Natural killer cell (primary cell): ENCODE results near the gene TAF9B. TPM values are rescaled to one million over a fixed set of nuclear protein-coding genes. Genes with fewer than 3 reads are reported as not detected.

ENCODE experiments used
- ATAC-seq, 3 donors: fragments of 150-1000 bp in 2 of 3; fragments of 200-7000 bp in 1 of 3; cut with Tn5 transposase; 1 replicate in 1 of 3; 2 replicates in 2 of 3; pipeline ENCODE4 v1.10.0; 2021; ENCODE audit warnings: mild to moderate bottlenecking in 2 of 3, moderate library complexity in 2 of 3
- DNase-seq, 2 donors: peaks; one replicate each; pipeline versions ENCODE4 v3.0.0 to v3.0.0-alpha.2; 2013 to 2021; ENCODE audit warnings: mixed read lengths in 1 of 2
- H3K27ac ChIP-seq: one replicate; pipeline ENCODE4 v1.5.1; 2013; ENCODE audit warnings: mild to moderate bottlenecking, low read length
- H3K27me3 ChIP-seq: one replicate; pipeline ENCODE4 v1.6.1; 2013; ENCODE audit warnings: low read length; ENCODE audit not compliant: control insufficient read depth, insufficient read depth
- H3K36me3 ChIP-seq: one replicate; pipeline ENCODE4 v1.6.1; 2013; ENCODE audit warnings: low read length; ENCODE audit not compliant: control insufficient read depth, insufficient read depth
- H3K4me1 ChIP-seq: one replicate; pipeline ENCODE4 v1.6.1; 2013; ENCODE audit warnings: low read length; ENCODE audit not compliant: control insufficient read depth, insufficient read depth
- H3K4me3 ChIP-seq: one replicate; pipeline ENCODE4 v1.5.1; 2013; ENCODE audit warnings: low read length
- H3K9me3 ChIP-seq: one replicate; pipeline ENCODE4 v1.6.1; 2013; ENCODE audit warnings: low read length; ENCODE audit not compliant: control insufficient read depth, insufficient read depth
- H3K27ac Mint-ChIP-seq, 2 donors: one replicate each; pipeline ENCODE4 v1.8.0; 2022; ENCODE audit warnings: mild to moderate bottlenecking in 2 of 2, mixed read lengths in 2 of 2, moderate library complexity in 1 of 2
- H3K27me3 Mint-ChIP-seq, 2 donors: one replicate each; pipeline ENCODE4 v1.8.0; 2022; ENCODE audit warnings: low read depth in 2 of 2, mixed read lengths in 2 of 2
- H3K36me3 Mint-ChIP-seq: one replicate; pipeline ENCODE4 v1.8.0; 2022; ENCODE audit warnings: mixed read lengths
- H3K4me1 Mint-ChIP-seq, 2 donors: one replicate each; pipeline ENCODE4 v1.8.0; 2022; ENCODE audit warnings: mixed read lengths in 2 of 2
- H3K4me3 Mint-ChIP-seq: one replicate; pipeline ENCODE4 v1.8.0; 2022; ENCODE audit warnings: mild to moderate bottlenecking, moderate library complexity, mixed read lengths
- H3K9me3 Mint-ChIP-seq, 2 donors: one replicate each; pipeline ENCODE4 v1.8.0; 2022; ENCODE audit warnings: mixed read lengths in 2 of 2
- CTCF ChIP-seq: fragments of 200-600 bp; IDR thresholded peaks from one replicate; pipeline ENCODE4 v1.8.0; 2022; ENCODE audit warnings: antibody characterized with exemption
- WGBS: methylation state at CpG from one replicate; pipeline ENCODE4 v1.1.7; 2013; ENCODE audit warnings: missing lambda C conversion rate; ENCODE audit not compliant: insufficient coverage; 5-methylcytosine and 5-hydroxymethylcytosine counted together
- intact Hi-C: fragments of 100-400 bp; cut with micrococcal nuclease; formaldehyde crosslinking; loops from one replicate; pipeline ENCODE4 v1.14.2; 2022
- total RNA-seq, 4 donors: library from RNA; stranded (reverse); fragments of 120-200 nt in 1 of 4; gene quantifications; one replicate each; pipeline versions ENCODE4 v1.2.3 to v1.2.4, GENCODE V29; 2013 to 2022

Gene TAF9B
- total RNA-seq, 3 donors from 2014 or later (not counting 1 experiment from before 2014, with no cell fraction given): 5.6 to 6.8 (median 6.1) TPM

- no peak for TF ChIP-seq CTCF
- Histone ChIP-seq H3K27ac (no peak overlapping the region), H3K27me3 (no peaks in the 10 kb centered on the region), H3K4me1 (peaks cover 11% of the 10 kb centered on the region), H3K9me3 (no peaks in the 10 kb centered on the region), H3K4me3 (no peak overlapping the region), H3K36me3 (no peaks in the 10 kb centered on the region)
- Mint-ChIP-seq H3K36me3 (no peaks in the 10 kb centered on the region), H3K27me3 (no peaks in the 10 kb centered on the region), H3K4me1 (peaks cover 0 to 12% of the 10 kb centered on the region in 2 donors), H3K4me3 (peak overlapping the region; percentile 88), H3K27ac (peak overlapping the region; percentile 36 to 86), H3K9me3 (no peaks in the 10 kb centered on the region)
- DNase-seq (no peak), ATAC-seq (no peak)
- intact Hi-C loops: no loop called here
- 94% methylated on average over 9 of the region's 9 CpGs for WGBS
These were observed 756 bp upstream of the TAF9B start for GRCh38 chrX:78140206-78140605.

GRCh38 chrX:78133238-78133960 lies 6.1 kb downstream of the TAF9B start:
- no peaks in the 10 kb centered on the region for H3K9me3 Mint-ChIP-seq
- H3K4me3 Mint-ChIP-seq: no peak overlapping the region
- H3K4me3 ChIP-seq: no peak overlapping the region
- no peaks in the 10 kb centered on the region for H3K4me1 ChIP-seq
- intact Hi-C loops: no loop called here
- no peaks in the 10 kb centered on the region for H3K27me3 ChIP-seq
- peaks cover 8% of the 10 kb centered on the region for H3K36me3 ChIP-seq
- H3K9me3 ChIP-seq: no peaks in the 10 kb centered on the region
- peaks cover 0 to 4% of the 10 kb centered on the region in 2 donors for H3K4me1 Mint-ChIP-seq
- no CpG with 5 or more reads among the region's 4 CpGs for WGBS
- H3K36me3 Mint-ChIP-seq: no peaks in the 10 kb centered on the region
- no peak overlapping the region for H3K27ac ChIP-seq
- H3K27ac Mint-ChIP-seq: no peak overlapping the region
- no peak for TF ChIP-seq CTCF
- no peaks in the 10 kb centered on the region for H3K27me3 Mint-ChIP-seq
- no peak for DNase-seq
- no peak for ATAC-seq

GRCh38 chrX:78131117-78131516 lies 8.3 kb downstream of the TAF9B start:
- H3K27ac Mint-ChIP-seq: peak overlapping the region; percentile 53 to 70
- no peaks in the 10 kb centered on the region for H3K27me3 Mint-ChIP-seq
- no peaks in the 10 kb centered on the region for H3K36me3 Mint-ChIP-seq
- peaks cover 0 to 4% of the 10 kb centered on the region in 2 donors for H3K4me1 Mint-ChIP-seq
- WGBS: no CpG with 5 or more reads among the region's 1 CpG
- no peak for DNase-seq
- intact Hi-C loops: no loop called here
- H3K9me3 Mint-ChIP-seq: no peaks in the 10 kb centered on the region
- no peak for TF ChIP-seq CTCF
- no peak for ATAC-seq
- no peaks in the 10 kb centered on the region for H3K9me3 ChIP-seq
- H3K4me3 Mint-ChIP-seq: no peak overlapping the region
- H3K27ac ChIP-seq: no peak overlapping the region
- H3K4me1 ChIP-seq: no peaks in the 10 kb centered on the region
- no peaks in the 10 kb centered on the region for H3K27me3 ChIP-seq
- peaks cover 21% of the 10 kb centered on the region for H3K36me3 ChIP-seq
- H3K4me3 ChIP-seq: no peak overlapping the region

GRCh38 chrX:78130396-78130795 lies 9.1 kb downstream of the TAF9B start:
- Mint-ChIP-seq H3K36me3 (no peaks in the 10 kb centered on the region), H3K27ac (peak overlapping the region; percentile 53 to 70), H3K4me3 (no peak overlapping the region), H3K9me3 (no peaks in the 10 kb centered on the region), H3K4me1 (peaks cover 0 to 4% of the 10 kb centered on the region in 2 donors), H3K27me3 (no peaks in the 10 kb centered on the region)
- intact Hi-C loops: no loop called here
- DNase-seq: no peak
- no peak overlapping the region for H3K27ac ChIP-seq
- peaks cover 26% of the 10 kb centered on the region for H3K36me3 ChIP-seq
- TF ChIP-seq CTCF: no peak
- no peaks in the 10 kb centered on the region for H3K9me3 ChIP-seq
- no peaks in the 10 kb centered on the region for H3K27me3 ChIP-seq
- no peak overlapping the region for H3K4me3 ChIP-seq
- no CpG with 5 or more reads among the region's 1 CpG for WGBS
- H3K4me1 ChIP-seq: no peaks in the 10 kb centered on the region
- ATAC-seq: no peak
